ENCODE data around the gene CLCN6. TPM values are rescaled to one million over a fixed set of nuclear protein-coding genes. Genes with fewer than 3 reads are reported as not detected.

The CLCN6 gene
- total and polyA plus RNA-seq, 2 donors (not counting 1 experiment from before 2014, with no cell fraction given): 15.3 to 19.3 TPM

GRCh38 chr1:11786168-11786567 lies 19.8 kb upstream of the CLCN6 start:
- no peak for DNase-seq (ENCODE audit: low read depth in 2 of 2)

GRCh38 chr1:11787251-11787803 lies 18.7 kb upstream of the CLCN6 start:
- Histone ChIP-seq H3K9ac (ENCODE audit: insufficient read depth, low read length) (no peak overlapping the region), H4K20me1 (ENCODE audit: control insufficient read depth, extremely low read depth, insufficient read depth, low read length) (no peaks in the 10 kb centered on the region)

More at GRCh38 chr1:11786168-11786567, 19.8 kb upstream of the CLCN6 start:
- Histone ChIP-seq H2AFZ (ENCODE audit: low read length) (no peak overlapping the region), H3K4me1 (ENCODE audit: control insufficient read depth, extremely low read depth, insufficient read depth, low read length) (peaks cover 31% of the 10 kb centered on the region), H3K4me3 (replicated peaks in 1 of 4; ENCODE audit: control extremely low read depth in 1 of 4, insufficient read depth in 1 of 4, low read depth in 3 of 4, low read length in 4 of 4) (no peak overlapping the region), H3K9ac (ENCODE audit: insufficient read depth, low read length) (no peak overlapping the region), H3K36me3 (ENCODE audit: control insufficient read depth, insufficient read depth, low read length) (peaks cover 22% of the 10 kb centered on the region), H4K20me1 (ENCODE audit: control insufficient read depth, extremely low read depth, insufficient read depth, low read length) (no peaks in the 10 kb centered on the region), H3K27ac (ENCODE audit: insufficient read depth, low read length) (no peak overlapping the region), H3K4me2 (ENCODE audit: extremely low read depth, insufficient read depth, low read length) (no peak overlapping the region), H3K9me3 (ENCODE audit: control insufficient read depth, insufficient read depth, low read depth, low read length) (no peaks in the 10 kb centered on the region), H3K79me2 (ENCODE audit: control insufficient read depth, insufficient read depth, low read length) (no peaks in the 10 kb centered on the region), H3K27me3 (ENCODE audit: control insufficient read depth, insufficient read depth, low read length) (no peaks in the 10 kb centered on the region)
- TF ChIP-seq CTCF (conservative IDR thresholded peaks at IDR 0.05 in 1 of 2, IDR thresholded peaks at IDR 0.05 in 1 of 2; ENCODE audit: low read depth in 1 of 2, low read length in 2 of 2) (no peak), EZH2 (IDR thresholded peaks at IDR 0.05; ENCODE audit: low read length, missing control alignments) (no peak)

More at GRCh38 chr1:11787251-11787803, 18.7 kb upstream of the CLCN6 start:
- Histone ChIP-seq H3K4me1 (ENCODE audit: control insufficient read depth, extremely low read depth, insufficient read depth, low read length) (peaks cover 37% of the 10 kb centered on the region), H3K27me3 (ENCODE audit: control insufficient read depth, insufficient read depth, low read length) (no peaks in the 10 kb centered on the region), H3K9me3 (ENCODE audit: control insufficient read depth, insufficient read depth, low read depth, low read length) (no peaks in the 10 kb centered on the region), H3K36me3 (ENCODE audit: control insufficient read depth, insufficient read depth, low read length) (peaks cover 24% of the 10 kb centered on the region), H3K4me3 (replicated peaks in 1 of 4; ENCODE audit: control extremely low read depth in 1 of 4, insufficient read depth in 1 of 4, low read depth in 3 of 4, low read length in 4 of 4) (no peak overlapping the region), H3K27ac (ENCODE audit: insufficient read depth, low read length) (peak overlapping the region; percentile 62), H3K4me2 (ENCODE audit: extremely low read depth, insufficient read depth, low read length) (peak overlapping the region; percentile 56), H2AFZ (ENCODE audit: low read length) (peak overlapping the region; percentile 15), H3K79me2 (ENCODE audit: control insufficient read depth, insufficient read depth, low read length) (no peaks in the 10 kb centered on the region)
- DNase-seq (ENCODE audit: low read depth in 2 of 2): peak; percentile 55 to 62
- TF ChIP-seq EZH2 (IDR thresholded peaks at IDR 0.05; ENCODE audit: low read length, missing control alignments): no peak
- TF ChIP-seq CTCF (conservative IDR thresholded peaks at IDR 0.05 in 1 of 2, IDR thresholded peaks at IDR 0.05 in 1 of 2; ENCODE audit: low read depth in 1 of 2, low read length in 2 of 2): no peak

Data from fibroblast of lung (primary cell).